GM21515 (cell line): ENCODE data around the gene FBXL2.
"Not testable (repeated sequence)": the region's sequence is repeated elsewhere in the genome, so short reads cannot be mapped to it uniquely, and the experiment has no call there.

Experiments used
- ATAC-seq: cut with Tn5 transposase; IDR thresholded peaks from one replicate; pipeline ENCODE4 v1.9.1; 2021; ENCODE audit not compliant: unreplicated experiment

Gene FBXL2

GRCh38 chr3:33383951-33384350 lies 106.7 kb downstream of the FBXL2 start:
- no peak for ATAC-seq

GRCh38 chr3:33385423-33385822 lies 108.2 kb downstream of the FBXL2 start:
- no peak for ATAC-seq

GRCh38 chr3:33386631-33387030 lies 109.4 kb downstream of the FBXL2 start:
- ATAC-seq, result no peak

GRCh38 chr3:33388374-33389100 lies 111.3 kb downstream of the FBXL2 start:
- ATAC-seq, result no peak

- ATAC-seq, result no peak
These were observed 112.7 kb downstream of the FBXL2 start for GRCh38 chr3:33389908-33390307.

- no peak for ATAC-seq
These were observed 114.2 kb downstream of the FBXL2 start for GRCh38 chr3:33391255-33391995.

- no peak for ATAC-seq
These were observed 114.9 kb downstream of the FBXL2 start for GRCh38 chr3:33392144-33392543.

- no peak for ATAC-seq
These were observed 115.5 kb downstream of the FBXL2 start for GRCh38 chr3:33392703-33393125.

GRCh38 chr3:33394403-33395054 lies 117.3 kb downstream of the FBXL2 start:
- ATAC-seq, result no peak

- ATAC-seq, result no peak
These were observed 118.7 kb downstream of the FBXL2 start for GRCh38 chr3:33395900-33396299.

- no peak for ATAC-seq
These were observed 121.2 kb downstream of the FBXL2 start for GRCh38 chr3:33398410-33398809.

- no peak for ATAC-seq
These were observed 124.5 kb downstream of the FBXL2 start for GRCh38 chr3:33401781-33402180.

GRCh38 chr3:33402936-33403335 lies 125.7 kb downstream of the FBXL2 start:
- ATAC-seq, result no peak

GRCh38 chr3:33403756-33404155 lies 126.5 kb downstream of the FBXL2 start:
- ATAC-seq, result no peak

- ATAC-seq, result not testable (repeated sequence)
These were observed 133.6 kb downstream of the FBXL2 start for GRCh38 chr3:33410816-33411215.

GRCh38 chr3:33417066-33417673 lies 139.9 kb downstream of the FBXL2 start:
- no peak for ATAC-seq

- ATAC-seq, result no peak
These were observed 142.7 kb downstream of the FBXL2 start for GRCh38 chr3:33419948-33420347.

- ATAC-seq, result no peak
These were observed 143.7 kb downstream of the FBXL2 start for GRCh38 chr3:33420966-33421365.

GRCh38 chr3:33424606-33425452 lies 147.6 kb downstream of the FBXL2 start:
- no peak for ATAC-seq

GRCh38 chr3:33425453-33425852 lies 148.2 kb downstream of the FBXL2 start:
- ATAC-seq, result no peak

- no peak for ATAC-seq
These were observed 148.8 kb downstream of the FBXL2 start for GRCh38 chr3:33426068-33426467.
